NCI-H526 treated with DMSO at 0.1 percent for 48 hours (cell line): Measurements from ENCODE around the gene PRR29.
"Not testable (repeated sequence)": the region's sequence is repeated elsewhere in the genome, so short reads cannot be mapped to it uniquely, and the experiment has no call there.

Source experiments
- DNase-seq: peaks from one replicate; lab custom pipeline; 2025; lab: John Stamatoyannopoulos, UW

PRR29 gene

GRCh38 chr17:63997341-63998048 lies 656 bp upstream of the PRR29 start:
- DNase-seq = no peak

GRCh38 chr17:63998721-63999679 lies 849 bp downstream of the PRR29 start:
- DNase-seq = no peak

GRCh38 chr17:63999680-64000531 lies 1.8 kb downstream of the PRR29 start:
- no peak for DNase-seq

GRCh38 chr17:64001091-64001579 lies 3.0 kb downstream of the PRR29 start:
- no peak for DNase-seq

GRCh38 chr17:64001763-64002529 lies 3.8 kb downstream of the PRR29 start:
- DNase-seq = no peak

- DNase-seq = no peak
Observed at GRCh38 chr17:64002658-64003525, 4.7 kb downstream of the PRR29 start.

GRCh38 chr17:64003526-64004121 lies 5.5 kb downstream of the PRR29 start:
- no peak for DNase-seq

- DNase-seq = no peak
Observed at GRCh38 chr17:64004218-64004770, 6.1 kb downstream of the PRR29 start.

- no peak for DNase-seq
Observed at GRCh38 chr17:64004903-64005733, 7.0 kb downstream of the PRR29 start.

GRCh38 chr17:64005734-64006167 lies 7.6 kb downstream of the PRR29 start:
- no peak for DNase-seq

GRCh38 chr17:64006361-64007088 lies 8.4 kb downstream of the PRR29 start:
- no peak for DNase-seq

- not testable (repeated sequence) for DNase-seq
Observed at GRCh38 chr17:64007089-64007837, 9.1 kb downstream of the PRR29 start.

GRCh38 chr17:64007838-64008282 lies 9.7 kb downstream of the PRR29 start:
- DNase-seq = no peak

- DNase-seq = no peak
Observed at GRCh38 chr17:64008346-64008745, 10.2 kb downstream of the PRR29 start.

GRCh38 chr17:64008830-64009229 lies 10.7 kb downstream of the PRR29 start:
- DNase-seq = no peak

GRCh38 chr17:64009571-64010402 lies 11.6 kb downstream of the PRR29 start:
- DNase-seq = no peak
